ENCODE measurements around the gene PCDHGA1.

Gene PCDHGA1

GRCh38 chr5:141495453-141495811 is 165.1 kb downstream of the PCDHGA1 start:
- ChIA-PET POLR2A (no interaction called here), CTCF (interaction anchor here (0.9 kb wide), 1 partner anchor 13 kb away, joined by 3 read pairs; no protein-coding TSS in a partner anchor)
- no peak for DNase-seq (ENCODE audit: extremely low spot score)
- no peak for TF ChIP-seq SUZ12 (IDR thresholded peaks at IDR 0.05)
- TF ChIP-seq ZNF384 (IDR thresholded peaks at IDR 0.05) = no peak
- no peak for TF ChIP-seq L3MBTL2 (conservative IDR thresholded peaks at IDR 0.05)
- no peak for TF ChIP-seq ARNT (IDR thresholded peaks at IDR 0.05)
- no peak for TF ChIP-seq NFRKB (IDR thresholded peaks at IDR 0.05)
- TF ChIP-seq BHLHE40 (IDR thresholded peaks at IDR 0.05; ENCODE audit: borderline replicate concordance) = no peak
- no peak for TF ChIP-seq HDGF (IDR thresholded peaks at IDR 0.05; ENCODE audit: borderline replicate concordance)
- no peak for TF ChIP-seq SP1 (IDR thresholded peaks at IDR 0.05)
- TF ChIP-seq FOXM1 (IDR thresholded peaks at IDR 0.05; ENCODE audit: borderline replicate concordance) = no peak
- TF ChIP-seq LEF1 (IDR thresholded peaks at IDR 0.05; ENCODE audit: borderline replicate concordance) = no peak
- no peak for TF ChIP-seq TARDBP (IDR thresholded peaks at IDR 0.05)
- no peak for TF ChIP-seq ELF4 (IDR thresholded peaks at IDR 0.05)
- no peak for TF ChIP-seq FOXA1 (IDR thresholded peaks at IDR 0.05)
- no peak for TF ChIP-seq CTBP1 (IDR thresholded peaks at IDR 0.05; ENCODE audit: borderline replicate concordance)
- TF ChIP-seq FOXK2 (IDR thresholded peaks at IDR 0.05) = no peak
- no peak for TF ChIP-seq PKNOX1 (IDR thresholded peaks at IDR 0.05)

- POLR2A ChIA-PET = no interaction called here
- TF ChIP-seq BHLHE40 (IDR thresholded peaks at IDR 0.05; ENCODE audit: borderline replicate concordance) (no peak), ELF4 (IDR thresholded peaks at IDR 0.05) (no peak), SP1 (IDR thresholded peaks at IDR 0.05) (no peak), LEF1 (IDR thresholded peaks at IDR 0.05; ENCODE audit: borderline replicate concordance) (no peak), TARDBP (IDR thresholded peaks at IDR 0.05) (no peak), HDGF (IDR thresholded peaks at IDR 0.05; ENCODE audit: borderline replicate concordance) (no peak), FOXM1 (IDR thresholded peaks at IDR 0.05; ENCODE audit: borderline replicate concordance) (no peak), SUZ12 (IDR thresholded peaks at IDR 0.05) (no peak), L3MBTL2 (conservative IDR thresholded peaks at IDR 0.05) (no peak), ZNF384 (IDR thresholded peaks at IDR 0.05) (no peak), FOXK2 (IDR thresholded peaks at IDR 0.05) (no peak), CTBP1 (IDR thresholded peaks at IDR 0.05; ENCODE audit: borderline replicate concordance) (no peak), PKNOX1 (IDR thresholded peaks at IDR 0.05) (no peak), NFRKB (IDR thresholded peaks at IDR 0.05) (no peak), FOXA1 (IDR thresholded peaks at IDR 0.05) (no peak)
- CTCF ChIA-PET = no interaction called here
- no peak for DNase-seq (ENCODE audit: extremely low spot score)
These were observed 165.7 kb downstream of the PCDHGA1 start for GRCh38 chr5:141496038-141496437.

- POLR2A ChIA-PET = no interaction called here
- DNase-seq (ENCODE audit: extremely low spot score) = no peak
- no peak for TF ChIP-seq NFRKB (IDR thresholded peaks at IDR 0.05)
- TF ChIP-seq PKNOX1 (IDR thresholded peaks at IDR 0.05) = no peak
- TF ChIP-seq BHLHE40 (IDR thresholded peaks at IDR 0.05; ENCODE audit: borderline replicate concordance) = no peak
- no peak for TF ChIP-seq TARDBP (IDR thresholded peaks at IDR 0.05)
- no peak for TF ChIP-seq LEF1 (IDR thresholded peaks at IDR 0.05; ENCODE audit: borderline replicate concordance)
- no peak for TF ChIP-seq HDGF (IDR thresholded peaks at IDR 0.05; ENCODE audit: borderline replicate concordance)
- TF ChIP-seq SUZ12 (IDR thresholded peaks at IDR 0.05) = no peak
- no peak for TF ChIP-seq L3MBTL2 (conservative IDR thresholded peaks at IDR 0.05)
- no peak for TF ChIP-seq CTBP1 (IDR thresholded peaks at IDR 0.05; ENCODE audit: borderline replicate concordance)
- TF ChIP-seq FOXM1 (IDR thresholded peaks at IDR 0.05; ENCODE audit: borderline replicate concordance) = no peak
- TF ChIP-seq ARNT (IDR thresholded peaks at IDR 0.05) = no peak
- no peak for TF ChIP-seq ZNF384 (IDR thresholded peaks at IDR 0.05)
- TF ChIP-seq ELF4 (IDR thresholded peaks at IDR 0.05) = no peak
- no peak for TF ChIP-seq SP1 (IDR thresholded peaks at IDR 0.05)
- no peak for TF ChIP-seq FOXA1 (IDR thresholded peaks at IDR 0.05)
- TF ChIP-seq FOXK2 (IDR thresholded peaks at IDR 0.05) = no peak
- CTCF ChIA-PET = no interaction called here
These were observed 171.4 kb downstream of the PCDHGA1 start for GRCh38 chr5:141501761-141502160.

- ChIA-PET POLR2A (no interaction called here), CTCF (no interaction called here)
- no peak for DNase-seq (ENCODE audit: extremely low spot score)
- TF ChIP-seq FOXA1 (IDR thresholded peaks at IDR 0.05) (no peak), FOXK2 (IDR thresholded peaks at IDR 0.05) (no peak), SP1 (IDR thresholded peaks at IDR 0.05) (no peak), TARDBP (IDR thresholded peaks at IDR 0.05) (no peak), ARNT (IDR thresholded peaks at IDR 0.05) (no peak), CTBP1 (IDR thresholded peaks at IDR 0.05; ENCODE audit: borderline replicate concordance) (no peak), LEF1 (IDR thresholded peaks at IDR 0.05; ENCODE audit: borderline replicate concordance) (no peak), SUZ12 (IDR thresholded peaks at IDR 0.05) (no peak), ZNF384 (IDR thresholded peaks at IDR 0.05) (no peak)
These were observed 173.4 kb downstream of the PCDHGA1 start for GRCh38 chr5:141503681-141504080.

- POLR2A ChIA-PET = no interaction called here
- DNase-seq (ENCODE audit: extremely low spot score) = no peak
- CTCF ChIA-PET = no interaction called here
- TF ChIP-seq HDGF (IDR thresholded peaks at IDR 0.05; ENCODE audit: borderline replicate concordance) (no peak), SP1 (IDR thresholded peaks at IDR 0.05) (no peak), FOXK2 (IDR thresholded peaks at IDR 0.05) (no peak), FOXM1 (IDR thresholded peaks at IDR 0.05; ENCODE audit: borderline replicate concordance) (no peak), NFRKB (IDR thresholded peaks at IDR 0.05) (no peak), TARDBP (IDR thresholded peaks at IDR 0.05) (no peak), PKNOX1 (IDR thresholded peaks at IDR 0.05) (no peak), SUZ12 (IDR thresholded peaks at IDR 0.05) (no peak), FOXA1 (IDR thresholded peaks at IDR 0.05) (no peak), ARNT (IDR thresholded peaks at IDR 0.05) (no peak), BHLHE40 (IDR thresholded peaks at IDR 0.05; ENCODE audit: borderline replicate concordance) (no peak), LEF1 (IDR thresholded peaks at IDR 0.05; ENCODE audit: borderline replicate concordance) (no peak), ELF4 (IDR thresholded peaks at IDR 0.05) (no peak)
These were observed 173.9 kb downstream of the PCDHGA1 start for GRCh38 chr5:141504216-141504615.

Measured in HEK293T (cell line).